Measurements from ENCODE around the gene FGGY.

Gene FGGY

GRCh38 chr1:59261537-59261936 lies 35.4 kb upstream of the FGGY start:
- Histone ChIP-seq H3K4me1 (ENCODE audit: insufficient read depth, insufficient read length) (no peaks in the 10 kb centered on the region), H3K36me3 (ENCODE audit: insufficient read depth, insufficient read length, low read length) (no peaks in the 10 kb centered on the region), H3K4me3 (ENCODE audit: insufficient read length, low read depth) (no peak overlapping the region), H3K9ac (ENCODE audit: insufficient read length, low read depth) (no peak overlapping the region), H3K27me3 (ENCODE audit: insufficient read depth, insufficient read length) (no peaks in the 10 kb centered on the region), H3K9me3 (ENCODE audit: insufficient read depth, low read length) (no peaks in the 10 kb centered on the region)
- DNase-seq (ENCODE audit: low read depth, low spot score): no peak
- TF ChIP-seq YY1 (IDR thresholded peaks at IDR 0.05; ENCODE audit: insufficient read depth, insufficient read length): no peak
- no peak for TF ChIP-seq ZNF274 (IDR thresholded peaks at IDR 0.05; ENCODE audit: low read depth, low read length)
- TF ChIP-seq SUZ12 (IDR thresholded peaks at IDR 0.05; ENCODE audit: extremely low read depth, insufficient read depth, insufficient read length): no peak

- TF ChIP-seq SUZ12 (IDR thresholded peaks at IDR 0.05; ENCODE audit: extremely low read depth, insufficient read depth, insufficient read length) (no peak), YY1 (IDR thresholded peaks at IDR 0.05; ENCODE audit: insufficient read depth, insufficient read length) (no peak), ZNF274 (IDR thresholded peaks at IDR 0.05; ENCODE audit: low read depth, low read length) (no peak)
- DNase-seq (ENCODE audit: low read depth, low spot score): no peak
Measured at GRCh38 chr1:59262631-59263030, 34.3 kb upstream of the FGGY start.

GRCh38 chr1:59263111-59263510 lies 33.8 kb upstream of the FGGY start:
- Histone ChIP-seq H3K36me3 (ENCODE audit: insufficient read depth, insufficient read length, low read length) (no peaks in the 10 kb centered on the region), H3K27me3 (ENCODE audit: insufficient read depth, insufficient read length) (no peaks in the 10 kb centered on the region), H3K4me3 (ENCODE audit: insufficient read length, low read depth) (no peak overlapping the region), H3K4me1 (ENCODE audit: insufficient read depth, insufficient read length) (no peaks in the 10 kb centered on the region), H3K9ac (ENCODE audit: insufficient read length, low read depth) (no peak overlapping the region), H3K9me3 (ENCODE audit: insufficient read depth, low read length) (no peaks in the 10 kb centered on the region)
- no peak for DNase-seq (ENCODE audit: low read depth, low spot score)
- TF ChIP-seq ZNF274 (IDR thresholded peaks at IDR 0.05; ENCODE audit: low read depth, low read length) (no peak), YY1 (IDR thresholded peaks at IDR 0.05; ENCODE audit: insufficient read depth, insufficient read length) (no peak), SUZ12 (IDR thresholded peaks at IDR 0.05; ENCODE audit: extremely low read depth, insufficient read depth, insufficient read length) (no peak)

More at GRCh38 chr1:59262631-59263030, 34.3 kb upstream of the FGGY start:
- H3K4me3 ChIP-seq (ENCODE audit: insufficient read length, low read depth): no peak overlapping the region
- H3K9me3 ChIP-seq (ENCODE audit: insufficient read depth, low read length): no peaks in the 10 kb centered on the region
- no peaks in the 10 kb centered on the region for H3K27me3 ChIP-seq (ENCODE audit: insufficient read depth, insufficient read length)
- H3K4me1 ChIP-seq (ENCODE audit: insufficient read depth, insufficient read length): no peaks in the 10 kb centered on the region
- H3K9ac ChIP-seq (ENCODE audit: insufficient read length, low read depth): no peak overlapping the region
- H3K36me3 ChIP-seq (ENCODE audit: insufficient read depth, insufficient read length, low read length): no peaks in the 10 kb centered on the region

- Histone ChIP-seq H3K9me3 (ENCODE audit: insufficient read depth, low read length) (no peaks in the 10 kb centered on the region; the same call in 1 of the 2 replicates), H3K4me3 (ENCODE audit: insufficient read length, low read depth) (no peak overlapping the region), H3K4me1 (ENCODE audit: insufficient read depth, insufficient read length) (no peaks in the 10 kb centered on the region), H3K27me3 (ENCODE audit: insufficient read depth, insufficient read length) (no peaks in the 10 kb centered on the region), H3K36me3 (ENCODE audit: insufficient read depth, insufficient read length, low read length) (no peaks in the 10 kb centered on the region), H3K9ac (ENCODE audit: insufficient read length, low read depth) (no peak overlapping the region)
- TF ChIP-seq ZNF274 (IDR thresholded peaks at IDR 0.05; ENCODE audit: low read depth, low read length): no peak
- no peak for TF ChIP-seq YY1 (IDR thresholded peaks at IDR 0.05; ENCODE audit: insufficient read depth, insufficient read length)
- TF ChIP-seq SUZ12 (IDR thresholded peaks at IDR 0.05; ENCODE audit: extremely low read depth, insufficient read depth, insufficient read length): no peak
- DNase-seq (ENCODE audit: low read depth, low spot score): no peak
Measured at GRCh38 chr1:59265622-59266021, 31.3 kb upstream of the FGGY start.

GRCh38 chr1:59266180-59266926 lies 30.5 kb upstream of the FGGY start:
- TF ChIP-seq YY1 (IDR thresholded peaks at IDR 0.05; ENCODE audit: insufficient read depth, insufficient read length) (no peak), SUZ12 (IDR thresholded peaks at IDR 0.05; ENCODE audit: extremely low read depth, insufficient read depth, insufficient read length) (no peak)
- Histone ChIP-seq H3K9ac (ENCODE audit: insufficient read length, low read depth) (no peak overlapping the region), H3K27me3 (ENCODE audit: insufficient read depth, insufficient read length) (no peaks in the 10 kb centered on the region), H3K36me3 (ENCODE audit: insufficient read depth, insufficient read length, low read length) (no peaks in the 10 kb centered on the region), H3K9me3 (ENCODE audit: insufficient read depth, low read length) (peaks cover 6% of the 10 kb centered on the region; the same call in 1 of the 2 replicates), H3K4me3 (ENCODE audit: insufficient read length, low read depth) (no peak overlapping the region), H3K4me1 (ENCODE audit: insufficient read depth, insufficient read length) (no peaks in the 10 kb centered on the region)
- no peak for DNase-seq (ENCODE audit: low read depth, low spot score)

GRCh38 chr1:59266927-59267293 lies 30.0 kb upstream of the FGGY start:
- peaks cover 6% of the 10 kb centered on the region; the same call in 1 of the 2 replicates for H3K9me3 ChIP-seq (ENCODE audit: insufficient read depth, low read length)
- no peaks in the 10 kb centered on the region for H3K27me3 ChIP-seq (ENCODE audit: insufficient read depth, insufficient read length)
- no peak overlapping the region for H3K9ac ChIP-seq (ENCODE audit: insufficient read length, low read depth)
- no peak for TF ChIP-seq SUZ12 (IDR thresholded peaks at IDR 0.05; ENCODE audit: extremely low read depth, insufficient read depth, insufficient read length)
- no peak for TF ChIP-seq YY1 (IDR thresholded peaks at IDR 0.05; ENCODE audit: insufficient read depth, insufficient read length)
- TF ChIP-seq ZNF274 (IDR thresholded peaks at IDR 0.05; ENCODE audit: low read depth, low read length): no peak
- no peak overlapping the region for H3K4me3 ChIP-seq (ENCODE audit: insufficient read length, low read depth)
- H3K36me3 ChIP-seq (ENCODE audit: insufficient read depth, insufficient read length, low read length): no peaks in the 10 kb centered on the region
- DNase-seq (ENCODE audit: low read depth, low spot score): no peak
- no peaks in the 10 kb centered on the region for H3K4me1 ChIP-seq (ENCODE audit: insufficient read depth, insufficient read length)

- Histone ChIP-seq H3K4me1 (ENCODE audit: insufficient read depth, insufficient read length) (no peaks in the 10 kb centered on the region), H3K9me3 (ENCODE audit: insufficient read depth, low read length) (peaks cover 6% of the 10 kb centered on the region; the same call in 1 of the 2 replicates), H3K36me3 (ENCODE audit: insufficient read depth, insufficient read length, low read length) (no peaks in the 10 kb centered on the region), H3K4me3 (ENCODE audit: insufficient read length, low read depth) (no peak overlapping the region), H3K27me3 (ENCODE audit: insufficient read depth, insufficient read length) (no peaks in the 10 kb centered on the region), H3K9ac (ENCODE audit: insufficient read length, low read depth) (no peak overlapping the region)
- no peak for TF ChIP-seq SUZ12 (IDR thresholded peaks at IDR 0.05; ENCODE audit: extremely low read depth, insufficient read depth, insufficient read length)
- no peak for TF ChIP-seq YY1 (IDR thresholded peaks at IDR 0.05; ENCODE audit: insufficient read depth, insufficient read length)
- TF ChIP-seq ZNF274 (IDR thresholded peaks at IDR 0.05; ENCODE audit: low read depth, low read length): no peak
- no peak for DNase-seq (ENCODE audit: low read depth, low spot score)
Measured at GRCh38 chr1:59268406-59268805, 28.5 kb upstream of the FGGY start.

All from NT2/D1 (cell line).